ENCODE measurements around the gene SLC43A2. TPM values are rescaled to one million over a fixed set of nuclear protein-coding genes. Genes with fewer than 3 reads are reported as not detected.

The SLC43A2 gene
- total and polyA plus RNA-seq, 4 donors = 0.63 to 7.9 (median 4.7) TPM

DNA sequence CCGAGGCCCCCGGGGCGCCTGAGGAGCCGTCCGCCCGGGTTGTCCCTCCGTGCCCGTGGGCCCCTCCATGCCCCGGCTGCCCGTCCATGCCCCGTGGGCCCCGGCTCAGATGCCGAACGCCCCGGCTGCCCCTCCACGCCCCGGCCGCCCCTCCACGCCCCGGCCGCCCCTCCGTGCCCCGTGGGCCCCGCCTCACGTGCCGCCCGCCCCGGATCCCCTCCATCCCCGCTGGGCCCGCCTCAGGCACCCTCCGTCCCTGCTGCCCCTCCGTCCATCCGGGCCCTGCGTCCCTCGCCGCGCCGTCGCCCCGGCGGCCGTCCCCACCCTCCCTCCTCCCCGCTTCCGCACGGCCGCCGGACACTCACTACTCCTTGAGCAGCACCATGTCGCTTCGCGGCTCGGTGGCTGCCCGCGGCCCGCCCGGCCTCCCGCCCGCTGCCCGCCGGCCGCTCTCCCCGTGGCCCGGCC lies 66.4 kb downstream of the SLC43A2 start:
- TF ChIP-seq NR2F2 (IDR thresholded peaks at IDR 0.05) = no peak
- TF ChIP-seq FOXA1 (IDR thresholded peaks at IDR 0.05) = no peak
- TF ChIP-seq, protein P1, sequence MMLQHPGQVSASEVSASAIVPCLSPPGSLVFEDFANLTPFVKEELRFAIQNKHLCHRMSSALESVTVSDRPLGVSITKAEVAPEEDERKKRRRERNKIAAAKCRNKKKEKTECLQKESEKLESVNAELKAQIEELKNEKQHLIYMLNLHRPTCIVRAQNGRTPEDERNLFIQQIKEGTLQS (IDR thresholded peaks at IDR 0.05) = no peak
- no peak for TF ChIP-seq TAF1 (conservative IDR thresholded peaks at IDR 0.05)
- no peak for TF ChIP-seq GABPA (IDR thresholded peaks at IDR 0.05 in 1 of 2, conservative IDR thresholded peaks at IDR 0.05 in 1 of 2)
- TF ChIP-seq RAD21 (IDR thresholded peaks at IDR 0.05) = no peak
- TF ChIP-seq RXRA (IDR thresholded peaks at IDR 0.05) = no peak
- H3K36me3 ChIP-seq (ENCODE audit: control insufficient read depth in 4 of 4, insufficient read depth in 3 of 4, low read depth in 1 of 4, low read length in 3 of 4) = no peaks in the 10 kb centered on the region
- under 1% methylated on average over 62 of the region's 62 CpGs for WGBS
- no peaks in the 10 kb centered on the region for H3K27me3 ChIP-seq (ENCODE audit: control insufficient read depth in 4 of 4, insufficient read depth in 4 of 4, low read length in 3 of 4)
- H3K27ac ChIP-seq (ENCODE audit: low read depth in 1 of 2, low read length in 2 of 2) = peak overlapping the region; percentile 77 to 84
- peaks cover 10 to 20% (median 17%) of the 10 kb centered on the region in 4 donors for H3K4me1 ChIP-seq (ENCODE audit: control insufficient read depth in 4 of 4, insufficient read depth in 4 of 4, low read length in 3 of 4)
- DNase-seq (ENCODE audit: low spot score) = no peak
- H3K9ac ChIP-seq (ENCODE audit: low read depth in 1 of 2, low read length in 2 of 2) = peak overlapping the region; percentile 14 to 76
- peak overlapping the region; percentile 44 to 93 (median 69) for H3K4me3 ChIP-seq (ENCODE audit: low read depth in 1 of 3, low read length in 3 of 3)
- H3K9me3 ChIP-seq (ENCODE audit: control insufficient read depth in 4 of 4, low read length in 3 of 4) = no peaks in the 10 kb centered on the region

DNA sequence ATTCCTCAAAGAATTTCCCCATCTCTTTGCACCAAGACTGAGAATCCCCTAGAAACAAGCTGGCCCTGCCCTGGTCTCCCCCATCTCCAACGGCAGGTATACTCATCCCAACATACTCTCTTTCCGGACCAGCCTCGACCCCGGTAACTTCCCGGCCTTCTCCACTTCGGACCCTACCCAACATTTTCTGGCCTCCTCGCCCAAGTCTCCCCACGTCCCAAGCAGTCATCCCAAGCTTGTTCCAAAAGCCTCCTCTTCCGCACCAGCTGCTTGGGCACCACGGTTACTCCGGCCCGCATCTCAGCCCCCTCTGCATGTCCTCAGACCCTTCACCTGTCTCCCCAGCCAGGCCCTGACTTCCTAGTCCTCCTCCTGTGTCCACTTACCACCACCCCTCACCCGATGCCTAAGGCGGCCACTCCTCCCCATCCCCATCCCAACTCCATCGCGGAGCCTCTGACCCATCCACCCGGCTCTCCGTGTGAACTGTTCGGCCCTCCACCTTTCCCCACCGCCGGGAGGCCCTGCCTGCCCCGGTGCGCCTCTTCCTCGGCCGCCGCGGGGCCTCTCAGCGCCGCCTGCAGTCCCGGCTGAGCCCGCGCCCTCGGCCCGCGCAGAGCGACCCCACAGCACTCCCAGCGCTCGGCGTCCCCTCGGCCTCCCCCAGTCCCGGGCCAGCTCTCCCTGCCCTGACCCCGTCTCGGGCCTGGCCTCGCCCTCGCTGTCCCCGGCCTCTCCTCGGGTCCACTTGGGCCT lies 67.0 kb downstream of the SLC43A2 start:
- Histone ChIP-seq H3K36me3 (ENCODE audit: control insufficient read depth in 4 of 4, insufficient read depth in 3 of 4, low read depth in 1 of 4, low read length in 3 of 4) (no peaks in the 10 kb centered on the region), H3K9ac (ENCODE audit: low read depth in 1 of 2, low read length in 2 of 2) (peak overlapping the region; percentile 54 to 76), H3K4me1 (ENCODE audit: control insufficient read depth in 4 of 4, insufficient read depth in 4 of 4, low read length in 3 of 4) (peaks cover 10 to 20% (median 17%) of the 10 kb centered on the region in 4 donors), H3K4me3 (ENCODE audit: low read depth in 1 of 3, low read length in 3 of 3) (peak overlapping the region; percentile 33 to 93 (median 69)), H3K27ac (ENCODE audit: low read depth in 1 of 2, low read length in 2 of 2) (peak overlapping the region; percentile 77 to 84), H3K9me3 (ENCODE audit: control insufficient read depth in 4 of 4, low read length in 3 of 4) (no peaks in the 10 kb centered on the region), H3K27me3 (ENCODE audit: control insufficient read depth in 4 of 4, insufficient read depth in 4 of 4, low read length in 3 of 4) (no peaks in the 10 kb centered on the region)
- TF ChIP-seq, protein P2, sequence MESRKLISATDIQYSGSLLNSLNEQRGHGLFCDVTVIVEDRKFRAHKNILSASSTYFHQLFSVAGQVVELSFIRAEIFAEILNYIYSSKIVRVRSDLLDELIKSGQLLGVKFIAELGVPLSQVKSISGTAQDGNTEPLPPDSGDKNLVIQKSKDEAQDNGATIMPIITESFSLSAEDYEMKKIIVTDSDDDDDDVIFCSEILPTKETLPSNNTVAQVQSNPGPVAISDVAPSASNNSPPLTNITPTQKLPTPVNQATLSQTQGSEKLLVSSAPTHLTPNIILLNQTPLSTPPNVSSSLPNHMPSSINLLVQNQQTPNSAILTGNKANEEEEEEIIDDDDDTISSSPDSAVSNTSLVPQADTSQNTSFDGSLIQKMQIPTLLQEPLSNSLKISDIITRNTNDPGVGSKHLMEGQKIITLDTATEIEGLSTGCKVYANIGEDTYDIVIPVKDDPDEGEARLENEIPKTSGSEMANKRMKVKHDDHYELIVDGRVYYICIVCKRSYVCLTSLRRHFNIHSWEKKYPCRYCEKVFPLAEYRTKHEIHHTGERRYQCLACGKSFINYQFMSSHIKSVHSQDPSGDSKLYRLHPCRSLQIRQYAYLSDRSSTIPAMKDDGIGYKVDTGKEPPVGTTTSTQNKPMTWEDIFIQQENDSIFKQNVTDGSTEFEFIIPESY (IDR thresholded peaks at IDR 0.05) = no peak
- TF ChIP-seq RAD21 (IDR thresholded peaks at IDR 0.05) = no peak
- TF ChIP-seq JUND (IDR thresholded peaks at IDR 0.05) = no peak
- TF ChIP-seq, protein P3, sequence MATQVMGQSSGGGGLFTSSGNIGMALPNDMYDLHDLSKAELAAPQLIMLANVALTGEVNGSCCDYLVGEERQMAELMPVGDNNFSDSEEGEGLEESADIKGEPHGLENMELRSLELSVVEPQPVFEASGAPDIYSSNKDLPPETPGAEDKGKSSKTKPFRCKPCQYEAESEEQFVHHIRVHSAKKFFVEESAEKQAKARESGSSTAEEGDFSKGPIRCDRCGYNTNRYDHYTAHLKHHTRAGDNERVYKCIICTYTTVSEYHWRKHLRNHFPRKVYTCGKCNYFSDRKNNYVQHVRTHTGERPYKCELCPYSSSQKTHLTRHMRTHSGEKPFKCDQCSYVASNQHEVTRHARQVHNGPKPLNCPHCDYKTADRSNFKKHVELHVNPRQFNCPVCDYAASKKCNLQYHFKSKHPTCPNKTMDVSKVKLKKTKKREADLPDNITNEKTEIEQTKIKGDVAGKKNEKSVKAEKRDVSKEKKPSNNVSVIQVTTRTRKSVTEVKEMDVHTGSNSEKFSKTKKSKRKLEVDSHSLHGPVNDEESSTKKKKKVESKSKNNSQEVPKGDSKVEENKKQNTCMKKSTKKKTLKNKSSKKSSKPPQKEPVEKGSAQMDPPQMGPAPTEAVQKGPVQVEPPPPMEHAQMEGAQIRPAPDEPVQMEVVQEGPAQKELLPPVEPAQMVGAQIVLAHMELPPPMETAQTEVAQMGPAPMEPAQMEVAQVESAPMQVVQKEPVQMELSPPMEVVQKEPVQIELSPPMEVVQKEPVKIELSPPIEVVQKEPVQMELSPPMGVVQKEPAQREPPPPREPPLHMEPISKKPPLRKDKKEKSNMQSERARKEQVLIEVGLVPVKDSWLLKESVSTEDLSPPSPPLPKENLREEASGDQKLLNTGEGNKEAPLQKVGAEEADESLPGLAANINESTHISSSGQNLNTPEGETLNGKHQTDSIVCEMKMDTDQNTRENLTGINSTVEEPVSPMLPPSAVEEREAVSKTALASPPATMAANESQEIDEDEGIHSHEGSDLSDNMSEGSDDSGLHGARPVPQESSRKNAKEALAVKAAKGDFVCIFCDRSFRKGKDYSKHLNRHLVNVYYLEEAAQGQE (IDR thresholded peaks at IDR 0.05) = no peak
- TF ChIP-seq SP1 (IDR thresholded peaks at IDR 0.05) = no peak
- TF ChIP-seq, protein P1 (IDR thresholded peaks at IDR 0.05) = no peak
- no peak for TF ChIP-seq RXRA (IDR thresholded peaks at IDR 0.05)
- no peak for TF ChIP-seq YY1 (IDR thresholded peaks at IDR 0.05)
- no peak for TF ChIP-seq FOXA1 (IDR thresholded peaks at IDR 0.05)
- TF ChIP-seq HNF4G (IDR thresholded peaks at IDR 0.05) = no peak
- WGBS = 9% methylated on average over 47 of the region's 47 CpGs
- peak; percentile 58 for DNase-seq (ENCODE audit: low spot score)

All from liver (tissue), 9 donors.